WTC11 (cell line): ENCODE results near the gene FBXL7.

Experiments used
- TF ChIP-seq, protein P1 (sequence below): sonication (generic); formaldehyde crosslinking; IDR thresholded peaks from 2 replicates; pipeline ENCODE4 v1.8.1; 2022; ENCODE audit warnings: mild to moderate bottlenecking, missing genetic modification reagents, moderate library complexity, borderline replicate concordance
- TF ChIP-seq, protein P2 (sequence below): fragments of 200-600 bp; IDR thresholded peaks from 2 replicates; pipeline ENCODE4 v1.8.0; 2022; ENCODE audit warnings: antibody characterized with exemption

DNA sequence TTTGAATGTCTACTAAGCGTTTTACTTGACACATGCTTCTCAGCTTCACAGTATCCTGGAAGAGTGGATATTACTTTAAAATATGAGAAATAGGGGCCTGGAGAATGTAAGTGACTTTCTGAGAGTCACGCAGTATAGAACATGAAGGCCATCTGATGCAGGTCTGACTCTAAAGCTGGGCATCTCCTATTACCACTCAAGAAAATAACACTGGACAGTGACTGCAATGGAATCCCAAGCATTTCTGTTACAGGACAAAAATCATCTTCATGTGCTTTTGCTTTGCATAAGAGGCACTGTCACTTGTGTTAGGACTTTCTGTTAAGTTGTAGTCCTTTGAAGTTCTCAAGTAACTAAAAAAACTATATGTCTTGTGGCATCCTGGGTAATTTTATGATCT is 335.5 kb downstream of the FBXL7 start:
- TF ChIP-seq, protein P1, sequence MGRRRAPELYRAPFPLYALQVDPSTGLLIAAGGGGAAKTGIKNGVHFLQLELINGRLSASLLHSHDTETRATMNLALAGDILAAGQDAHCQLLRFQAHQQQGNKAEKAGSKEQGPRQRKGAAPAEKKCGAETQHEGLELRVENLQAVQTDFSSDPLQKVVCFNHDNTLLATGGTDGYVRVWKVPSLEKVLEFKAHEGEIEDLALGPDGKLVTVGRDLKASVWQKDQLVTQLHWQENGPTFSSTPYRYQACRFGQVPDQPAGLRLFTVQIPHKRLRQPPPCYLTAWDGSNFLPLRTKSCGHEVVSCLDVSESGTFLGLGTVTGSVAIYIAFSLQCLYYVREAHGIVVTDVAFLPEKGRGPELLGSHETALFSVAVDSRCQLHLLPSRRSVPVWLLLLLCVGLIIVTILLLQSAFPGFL (CRISPR knock-in tag), result no peak
- TF ChIP-seq, protein P2, sequence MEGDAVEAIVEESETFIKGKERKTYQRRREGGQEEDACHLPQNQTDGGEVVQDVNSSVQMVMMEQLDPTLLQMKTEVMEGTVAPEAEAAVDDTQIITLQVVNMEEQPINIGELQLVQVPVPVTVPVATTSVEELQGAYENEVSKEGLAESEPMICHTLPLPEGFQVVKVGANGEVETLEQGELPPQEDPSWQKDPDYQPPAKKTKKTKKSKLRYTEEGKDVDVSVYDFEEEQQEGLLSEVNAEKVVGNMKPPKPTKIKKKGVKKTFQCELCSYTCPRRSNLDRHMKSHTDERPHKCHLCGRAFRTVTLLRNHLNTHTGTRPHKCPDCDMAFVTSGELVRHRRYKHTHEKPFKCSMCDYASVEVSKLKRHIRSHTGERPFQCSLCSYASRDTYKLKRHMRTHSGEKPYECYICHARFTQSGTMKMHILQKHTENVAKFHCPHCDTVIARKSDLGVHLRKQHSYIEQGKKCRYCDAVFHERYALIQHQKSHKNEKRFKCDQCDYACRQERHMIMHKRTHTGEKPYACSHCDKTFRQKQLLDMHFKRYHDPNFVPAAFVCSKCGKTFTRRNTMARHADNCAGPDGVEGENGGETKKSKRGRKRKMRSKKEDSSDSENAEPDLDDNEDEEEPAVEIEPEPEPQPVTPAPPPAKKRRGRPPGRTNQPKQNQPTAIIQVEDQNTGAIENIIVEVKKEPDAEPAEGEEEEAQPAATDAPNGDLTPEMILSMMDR, result no peak
